Fibroblast of lung (primary cell): ENCODE measurements around the gene LSM14B. TPM values are rescaled to one million over a fixed set of nuclear protein-coding genes. Genes with fewer than 3 reads are reported as not detected.
"Not testable (repeated sequence)": the region's sequence is repeated elsewhere in the genome, so short reads cannot be mapped to it uniquely, and the experiment has no call there.

Experiments
- DNase-seq, 2 donors: peaks; one replicate each; pipeline versions ENCODE4 v3.0.0 to v3.0.0-alpha.2; 2010; ENCODE audit warnings: low read depth in 2 of 2
- H2AFZ ChIP-seq: 2 replicates; pipeline ENCODE4 v1.5.1; 2012; ENCODE audit warnings: low read length, control low read depth, inconsistent platforms
- H3K27ac ChIP-seq: 2 replicates; pipeline ENCODE4 v1.5.1; 2011; ENCODE audit warnings: low read length, control low read depth; ENCODE audit not compliant: insufficient read depth
- H3K27me3 ChIP-seq: 2 replicates; pipeline ENCODE4 v1.5.1; 2011; ENCODE audit warnings: mild to moderate bottlenecking, low read length; ENCODE audit not compliant: control insufficient read depth, insufficient read depth
- H3K36me3 ChIP-seq: 2 replicates; pipeline ENCODE4 v1.5.1; 2011; ENCODE audit warnings: low read length; ENCODE audit not compliant: control insufficient read depth, insufficient read depth
- H3K4me1 ChIP-seq: 2 replicates; pipeline ENCODE4 v1.5.1; 2011; ENCODE audit warnings: low read length; ENCODE audit not compliant: control insufficient read depth, insufficient read depth; ENCODE audit errors: extremely low read depth
- H3K4me2 ChIP-seq: 2 replicates; pipeline ENCODE4 v1.5.1; 2011; ENCODE audit warnings: low read length, control low read depth; ENCODE audit not compliant: insufficient read depth; ENCODE audit errors: extremely low read depth
- H3K4me3 ChIP-seq, 4 experiments: fragments of 200-600 bp in 1 of 4; sonication (generic) in 1 of 4; replicated peaks in 1 of 4; 2 replicates each; pipeline ENCODE4 v1.5.1; 2011 to 2016; ENCODE audit warnings: low read length in 4 of 4, low read depth in 3 of 4, mild to moderate bottlenecking in 3 of 4, control low read depth in 2 of 4, inconsistent platforms in 1 of 4, mixed read lengths in 1 of 4; ENCODE audit not compliant: insufficient read depth in 1 of 4; ENCODE audit errors: control extremely low read depth in 1 of 4
- H3K79me2 ChIP-seq: 2 replicates; pipeline ENCODE4 v1.5.1; 2012; ENCODE audit warnings: mild to moderate bottlenecking, low read length, inconsistent platforms; ENCODE audit not compliant: control insufficient read depth, insufficient read depth
- H3K9ac ChIP-seq: 2 replicates; pipeline ENCODE4 v1.5.1; 2011; ENCODE audit warnings: mild to moderate bottlenecking, low read length, control low read depth; ENCODE audit not compliant: insufficient read depth
- H3K9me3 ChIP-seq: 2 replicates; pipeline ENCODE4 v1.5.1; 2012; ENCODE audit warnings: low read depth, low read length; ENCODE audit not compliant: control insufficient read depth, insufficient read depth
- H4K20me1 ChIP-seq: 2 replicates; pipeline ENCODE4 v1.5.1; 2011; ENCODE audit warnings: low read length; ENCODE audit not compliant: control insufficient read depth, insufficient read depth; ENCODE audit errors: extremely low read depth
- CTCF ChIP-seq, 2 donors: IDR thresholded peaks in 1 of 2; conservative IDR thresholded peaks in 1 of 2; 1 replicate in 1 of 2; 2 replicates in 1 of 2; pipeline ENCODE4 v1.5.1; 2011 to 2012; ENCODE audit warnings: low read length in 2 of 2, control low read depth in 1 of 2, inconsistent platforms in 1 of 2, low read depth in 1 of 2, mild to moderate bottlenecking in 1 of 2
- EZH2 ChIP-seq: IDR thresholded peaks from 2 replicates; pipeline ENCODE4 v1.5.1; 2012; ENCODE audit warnings: low read length, control low read depth, mild to moderate bottlenecking; ENCODE audit errors: missing control alignments
- polyA plus RNA-seq, 2 donors: library from polyadenylated mRNA; depleted of rRNA in 1 of 2; stranded (reverse) in 1 of 2; unstranded in 1 of 2; fragments of >200 nt; gene quantifications; 2 replicates each; pipeline ENCODE4 v1.2.1, GENCODE V29; 2011 to 2012; ENCODE audit warnings: missing spikeins in 1 of 2
- total RNA-seq: library from RNA; depleted of rRNA; stranded (reverse); fragments of >200 nt; gene quantifications from 2 replicates; pipeline ENCODE4 v1.2.1, GENCODE V29; 2014

Gene LSM14B
- total and polyA plus RNA-seq, 2 donors (not counting 1 experiment from before 2014, with no cell fraction given), result 20.2 to 48.7 TPM

DNA sequence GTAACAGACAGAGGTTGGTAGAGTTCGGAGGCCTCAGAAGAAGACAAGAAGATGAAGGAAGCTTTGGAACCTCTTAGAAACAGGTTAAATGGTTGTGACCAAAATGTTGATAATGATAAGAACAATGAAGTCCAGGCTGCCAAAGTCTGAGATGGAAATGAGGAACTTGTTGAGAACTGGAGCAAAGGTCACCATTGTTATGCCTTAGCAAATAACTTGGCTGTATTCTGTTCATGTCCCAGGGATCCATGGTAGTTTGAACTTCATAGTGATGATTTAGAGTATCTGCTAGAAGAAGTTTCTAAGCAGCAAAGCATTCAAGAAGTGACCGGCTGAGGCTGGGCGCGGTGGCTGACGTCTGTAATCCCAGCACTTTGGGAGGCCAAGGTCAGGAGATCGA lies 11.1 kb upstream of the LSM14B start:
- no peak overlapping the region for H3K27ac ChIP-seq
- no peaks in the 10 kb centered on the region for H3K4me1 ChIP-seq
- no peaks in the 10 kb centered on the region for H3K36me3 ChIP-seq
- H3K9ac ChIP-seq, result no peak overlapping the region
- H3K9me3 ChIP-seq, result no peaks in the 10 kb centered on the region
- no peak for DNase-seq
- H2AFZ ChIP-seq, result no peak overlapping the region
- H3K4me2 ChIP-seq, result no peak overlapping the region
- TF ChIP-seq EZH2 (no peak), CTCF (conservative IDR thresholded peaks at IDR 0.05 in 1 of 2, IDR thresholded peaks at IDR 0.05 in 1 of 2; ENCODE audit: low read depth in 1 of 2, low read length in 2 of 2) (no peak)
- H3K79me2 ChIP-seq, result no peaks in the 10 kb centered on the region
- no peaks in the 10 kb centered on the region for H3K27me3 ChIP-seq
- H3K4me3 ChIP-seq, result no peak overlapping the region
- H4K20me1 ChIP-seq, result no peaks in the 10 kb centered on the region

- H3K4me1 ChIP-seq, result no peaks in the 10 kb centered on the region
- no peaks in the 10 kb centered on the region for H3K79me2 ChIP-seq
- no peaks in the 10 kb centered on the region for H3K9me3 ChIP-seq
- no peaks in the 10 kb centered on the region for H3K36me3 ChIP-seq
- no peak for TF ChIP-seq CTCF (conservative IDR thresholded peaks at IDR 0.05 in 1 of 2, IDR thresholded peaks at IDR 0.05 in 1 of 2; ENCODE audit: low read depth in 1 of 2, low read length in 2 of 2)
- TF ChIP-seq EZH2, result no peak
- H4K20me1 ChIP-seq, result no peaks in the 10 kb centered on the region
- no peak overlapping the region for H3K4me3 ChIP-seq
- no peak overlapping the region for H3K27ac ChIP-seq
- no peak for DNase-seq
- H2AFZ ChIP-seq, result no peak overlapping the region
- H3K4me2 ChIP-seq, result no peak overlapping the region
- H3K9ac ChIP-seq, result no peak overlapping the region
- H3K27me3 ChIP-seq, result peaks cover 6% of the 10 kb centered on the region
Measured at GRCh38 chr20:62112368-62112767, 9.9 kb upstream of the LSM14B start.

DNA sequence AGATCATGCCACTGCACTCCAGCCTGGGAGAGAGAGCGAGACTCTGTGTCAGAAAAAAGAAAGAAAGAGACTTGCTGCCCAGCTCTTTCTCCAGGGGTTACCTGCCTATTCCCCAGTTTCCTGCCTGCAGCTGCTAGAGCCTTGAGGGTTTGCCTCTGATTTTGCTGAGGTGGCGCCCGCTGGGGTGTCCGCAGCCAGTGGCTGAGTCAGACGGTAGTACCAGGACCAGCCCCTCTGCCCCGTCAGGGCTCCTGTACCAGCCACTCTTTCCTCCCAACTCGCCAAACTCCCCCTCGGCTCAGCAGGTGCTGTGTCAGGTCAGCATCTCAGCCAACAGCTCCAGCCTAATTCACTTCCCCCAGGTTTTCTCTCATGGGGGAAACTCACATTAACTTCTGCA lies 7.4 kb upstream of the LSM14B start:
- H3K4me1 ChIP-seq, result no peaks in the 10 kb centered on the region
- H2AFZ ChIP-seq, result no peak overlapping the region

DNA sequence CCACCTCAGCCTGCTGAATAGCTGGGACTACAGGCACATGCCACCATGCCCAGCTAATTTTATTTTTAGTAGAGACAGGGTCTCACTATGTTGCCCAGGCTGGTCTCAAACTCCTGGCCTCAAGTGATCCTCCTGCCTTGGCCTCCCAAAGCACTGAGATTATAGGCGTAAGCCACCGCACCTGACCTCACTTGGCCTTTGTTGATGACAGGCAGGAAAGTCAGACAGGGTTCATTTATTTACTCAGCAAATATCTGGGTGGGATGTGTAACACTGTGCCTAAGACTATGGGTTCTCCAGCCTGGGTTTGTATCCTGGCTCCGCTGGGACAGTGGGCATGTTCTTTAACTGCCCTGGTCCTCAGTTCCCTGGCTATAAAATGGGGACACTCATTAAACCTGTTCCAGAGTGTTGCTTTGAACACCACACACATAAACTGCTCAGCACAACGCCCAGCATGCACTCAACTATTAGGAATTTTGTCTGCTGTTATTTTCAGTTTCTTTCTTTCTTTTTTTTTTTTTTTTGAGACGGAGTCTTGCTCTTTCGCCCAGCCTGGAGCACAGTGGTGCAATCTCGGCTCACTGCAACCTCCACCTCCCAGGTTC lies 6.4 kb upstream of the LSM14B start:
- H3K79me2 ChIP-seq, H3K9me3 ChIP-seq, H3K4me1 ChIP-seq, H3K9ac ChIP-seq, H4K20me1 ChIP-seq, H2AFZ ChIP-seq, H3K36me3 ChIP-seq, H3K27ac ChIP-seq, H3K4me3 ChIP-seq, H3K4me2 ChIP-seq, DNase-seq: not testable (repeated sequence)
- H3K27me3 ChIP-seq, result peaks cover 19% of the 10 kb centered on the region

More for the DNA sequence above, 7.4 kb upstream of the LSM14B start:
- TF ChIP-seq CTCF (conservative IDR thresholded peaks at IDR 0.05 in 1 of 2, IDR thresholded peaks at IDR 0.05 in 1 of 2; ENCODE audit: low read depth in 1 of 2, low read length in 2 of 2) (no peak), EZH2 (no peak)
- DNase-seq, result no peak
- Histone ChIP-seq H3K27me3 (peaks cover 19% of the 10 kb centered on the region), H4K20me1 (no peaks in the 10 kb centered on the region), H3K9ac (no peak overlapping the region), H3K36me3 (no peaks in the 10 kb centered on the region), H3K4me2 (no peak overlapping the region), H3K27ac (no peak overlapping the region), H3K4me3 (no peak overlapping the region), H3K9me3 (no peaks in the 10 kb centered on the region), H3K79me2 (no peaks in the 10 kb centered on the region)
